ENCODE data around the gene MOV10L1.

DNA sequence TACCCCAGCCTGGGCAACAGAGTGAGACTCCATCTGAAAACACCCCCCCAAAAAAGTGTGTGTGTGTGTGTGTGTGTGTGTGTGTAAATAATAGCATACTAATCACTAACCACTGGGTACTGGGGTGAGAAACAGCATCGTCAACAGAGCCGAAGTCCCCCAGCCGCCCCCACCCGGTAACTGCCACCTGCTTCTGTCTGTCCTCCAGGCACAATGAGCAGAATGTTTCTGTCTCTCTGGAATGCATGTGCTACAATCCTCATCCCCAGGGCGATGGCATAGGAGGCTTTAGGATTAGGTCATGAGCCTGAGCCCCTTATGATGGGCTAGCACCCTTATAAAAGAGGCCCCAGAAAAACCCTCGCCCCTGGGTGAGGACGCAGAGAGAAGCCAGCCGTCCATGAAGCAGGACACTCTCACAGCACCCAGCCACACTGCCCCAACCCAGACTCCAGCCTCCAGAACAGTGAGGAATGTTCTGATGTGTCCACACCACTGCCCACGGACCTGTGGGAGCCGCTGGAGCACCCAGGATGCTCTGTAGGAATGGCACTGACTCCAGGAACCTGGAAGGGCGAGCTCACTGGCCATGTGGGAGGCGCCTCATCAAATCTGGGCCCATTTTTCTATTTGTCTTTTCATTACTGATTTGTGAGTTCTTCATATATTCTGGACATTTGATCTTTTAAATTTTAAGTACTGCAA, 41.6 kb upstream of the MOV10L1 start:
- TF ChIP-seq, protein P1, sequence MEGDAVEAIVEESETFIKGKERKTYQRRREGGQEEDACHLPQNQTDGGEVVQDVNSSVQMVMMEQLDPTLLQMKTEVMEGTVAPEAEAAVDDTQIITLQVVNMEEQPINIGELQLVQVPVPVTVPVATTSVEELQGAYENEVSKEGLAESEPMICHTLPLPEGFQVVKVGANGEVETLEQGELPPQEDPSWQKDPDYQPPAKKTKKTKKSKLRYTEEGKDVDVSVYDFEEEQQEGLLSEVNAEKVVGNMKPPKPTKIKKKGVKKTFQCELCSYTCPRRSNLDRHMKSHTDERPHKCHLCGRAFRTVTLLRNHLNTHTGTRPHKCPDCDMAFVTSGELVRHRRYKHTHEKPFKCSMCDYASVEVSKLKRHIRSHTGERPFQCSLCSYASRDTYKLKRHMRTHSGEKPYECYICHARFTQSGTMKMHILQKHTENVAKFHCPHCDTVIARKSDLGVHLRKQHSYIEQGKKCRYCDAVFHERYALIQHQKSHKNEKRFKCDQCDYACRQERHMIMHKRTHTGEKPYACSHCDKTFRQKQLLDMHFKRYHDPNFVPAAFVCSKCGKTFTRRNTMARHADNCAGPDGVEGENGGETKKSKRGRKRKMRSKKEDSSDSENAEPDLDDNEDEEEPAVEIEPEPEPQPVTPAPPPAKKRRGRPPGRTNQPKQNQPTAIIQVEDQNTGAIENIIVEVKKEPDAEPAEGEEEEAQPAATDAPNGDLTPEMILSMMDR (IDR thresholded peaks at IDR 0.05) = no peak
- no peak for TF ChIP-seq POLR2A (IDR thresholded peaks at IDR 0.05)
